NCI-H128 (cell line): ENCODE results near the gene PRKG2.
"Not testable (repeated sequence)": the region's sequence is repeated elsewhere in the genome, so short reads cannot be mapped to it uniquely, and the experiment has no call there.

Experiments
- DNase-seq: peaks from one replicate; lab custom pipeline; 2025; ENCODE audit not compliant: unreplicated experiment; lab: John Stamatoyannopoulos, UW

PRKG2 gene

DNA sequence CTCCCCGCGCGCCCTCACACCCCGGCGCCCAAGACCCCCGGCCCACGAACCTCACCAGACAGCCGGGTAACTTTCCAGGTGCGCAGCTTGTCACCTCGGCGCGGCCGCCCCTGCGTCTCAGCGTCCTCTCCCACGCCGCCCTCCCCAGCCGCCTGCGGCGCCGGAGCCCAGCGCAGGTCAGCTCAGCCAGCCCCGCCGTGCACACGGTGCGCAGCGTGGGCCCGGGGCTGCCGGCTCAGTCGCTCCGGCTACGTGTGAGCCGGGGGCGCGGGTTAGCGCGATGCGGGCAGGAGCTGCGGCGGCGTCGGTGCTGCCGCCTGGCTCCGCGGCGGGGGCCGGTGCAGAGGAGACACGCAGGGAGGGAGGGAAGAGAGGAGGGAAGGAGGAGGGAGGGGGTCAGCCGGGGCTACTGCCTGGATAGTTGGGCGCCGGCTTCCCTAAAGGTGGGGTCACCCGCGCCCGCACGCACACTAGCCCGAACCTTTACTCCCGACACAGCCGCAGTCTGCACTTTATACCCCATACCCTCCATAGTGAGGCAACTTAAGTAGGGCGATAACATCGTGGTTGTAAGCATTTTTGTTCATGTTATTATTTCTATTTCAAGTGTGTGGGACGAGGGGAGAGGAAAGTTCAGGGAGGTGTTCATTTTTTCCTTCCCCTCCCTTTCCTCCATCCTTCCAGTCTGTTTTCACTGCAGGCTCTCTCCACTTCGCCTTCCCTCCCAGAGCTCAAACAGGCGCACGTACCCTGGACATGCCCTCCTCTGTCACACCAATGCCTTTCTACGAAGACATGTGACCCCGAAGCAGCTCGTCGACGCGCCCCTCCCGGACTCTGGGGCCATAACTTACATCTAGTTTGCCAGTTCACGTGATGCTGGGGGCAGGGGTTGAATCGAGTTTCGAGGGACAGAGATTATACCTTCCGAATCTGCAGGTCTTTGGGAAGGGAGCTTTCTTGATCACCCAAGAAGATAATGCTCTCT lies at the start of gene PRKG2:
Gene PRKG2 (minus strand): TSS at position 342 of the 988 bp plus-strand sequence. CDS start 10,175 bp downstream, outside the sequence.
- DNase-seq, result no peak

DNA sequence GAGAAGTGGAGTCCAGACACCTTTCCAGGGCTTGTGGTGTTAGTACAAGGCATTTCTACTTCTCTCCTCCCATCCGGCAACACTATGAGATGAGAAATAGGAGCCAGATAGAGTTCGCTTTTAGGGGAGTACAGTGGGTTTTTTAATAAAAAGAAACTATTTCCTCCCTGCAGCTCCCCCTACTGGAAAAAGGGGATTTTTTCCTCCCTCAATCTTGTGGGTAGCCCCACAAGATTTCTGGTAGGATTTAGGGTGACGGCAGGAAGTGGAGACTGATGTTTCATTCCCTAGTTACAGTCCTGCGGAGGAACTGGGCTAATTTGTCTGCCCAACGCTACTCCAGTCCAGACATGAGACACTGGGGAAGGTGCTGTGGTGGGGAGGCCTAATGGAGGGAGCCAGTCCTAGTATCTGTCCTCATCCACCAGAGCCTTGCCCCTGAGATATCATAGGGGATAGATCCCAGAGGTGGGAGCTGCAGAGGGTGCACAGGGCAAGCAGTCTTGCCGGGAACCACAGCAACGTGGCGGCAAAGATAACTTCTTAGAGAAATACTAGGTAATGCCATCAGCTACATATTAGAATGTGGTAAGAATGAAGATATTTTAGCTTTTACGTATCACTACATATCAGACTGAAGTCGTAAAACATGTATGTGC lies 45.5 kb upstream of the PRKG2 start:
- no peak for DNase-seq

- DNase-seq, result no peak
Measured at GRCh38 chr4:81258841-81259550, 44.0 kb upstream of the PRKG2 start.

DNA sequence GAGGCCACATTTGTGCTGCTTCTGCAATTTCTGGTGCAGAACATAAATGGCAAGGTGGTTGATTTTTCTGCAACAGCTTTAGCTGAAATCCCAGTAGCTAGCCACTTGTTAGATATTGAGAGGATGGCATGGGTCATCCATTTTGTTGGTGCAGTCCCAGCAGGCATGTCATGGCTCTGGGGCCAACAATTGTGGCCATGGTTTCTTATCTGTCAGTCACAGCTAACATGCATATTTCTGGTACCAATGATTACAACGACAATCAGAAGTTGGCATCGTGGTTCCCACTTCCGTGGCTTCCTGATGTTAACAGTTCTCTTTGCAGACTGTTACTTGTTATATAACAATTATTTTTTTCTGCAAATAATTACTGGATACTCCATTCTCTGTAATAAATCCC lies 42.8 kb upstream of the PRKG2 start:
- no peak for DNase-seq

- no peak for DNase-seq
Measured at GRCh38 chr4:81257021-81257420, 42.0 kb upstream of the PRKG2 start.

GRCh38 chr4:81256059-81256970 lies 41.3 kb upstream of the PRKG2 start:
- DNase-seq, result no peak

DNA sequence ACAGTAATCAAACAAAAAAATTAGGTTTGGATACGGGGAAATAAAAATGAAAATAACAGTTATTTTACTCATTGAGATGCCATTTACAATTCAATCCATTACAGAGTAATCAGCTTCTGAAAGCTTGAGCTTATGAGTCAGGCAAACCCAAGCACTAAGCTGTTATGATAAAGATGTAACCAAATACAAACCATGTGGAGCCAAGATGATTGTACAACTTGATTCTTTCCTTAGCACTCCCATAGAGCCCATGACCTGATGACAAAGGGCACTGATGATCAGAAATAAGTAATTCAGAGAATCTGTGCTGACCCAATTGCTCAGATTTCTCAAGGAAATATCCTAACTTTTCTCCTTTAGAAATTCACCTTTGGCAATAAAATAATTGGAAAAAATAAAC lies 40.5 kb upstream of the PRKG2 start:
- no peak for DNase-seq

- DNase-seq, result no peak
Measured at GRCh38 chr4:81250430-81250829, 35.4 kb upstream of the PRKG2 start.

- no peak for DNase-seq
Measured at GRCh38 chr4:81245218-81246009, 30.4 kb upstream of the PRKG2 start.

- DNase-seq, result no peak
Measured at GRCh38 chr4:81237791-81238190, 22.8 kb upstream of the PRKG2 start.

GRCh38 chr4:81235982-81236749 lies 21.1 kb upstream of the PRKG2 start:
- no peak for DNase-seq

DNA sequence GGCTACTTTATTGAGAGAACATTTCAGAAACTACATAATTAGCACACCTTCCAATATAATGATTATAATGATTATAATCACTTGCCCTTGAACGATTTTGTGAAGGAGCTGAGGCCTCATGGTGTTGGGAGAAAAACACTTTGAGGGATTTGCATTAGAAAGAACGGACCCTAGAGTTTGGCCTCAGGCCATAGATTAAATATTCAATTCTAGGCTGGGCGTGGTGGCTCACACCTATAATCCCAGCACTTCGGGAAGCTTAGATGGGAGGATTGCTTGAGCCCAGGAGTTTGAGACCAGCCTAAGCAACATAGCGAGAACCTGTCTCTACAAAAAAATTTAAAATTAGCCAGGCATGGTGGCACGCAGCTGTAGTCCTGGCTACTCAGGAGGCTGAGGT lies 12.9 kb upstream of the PRKG2 start:
- no peak for DNase-seq

DNA sequence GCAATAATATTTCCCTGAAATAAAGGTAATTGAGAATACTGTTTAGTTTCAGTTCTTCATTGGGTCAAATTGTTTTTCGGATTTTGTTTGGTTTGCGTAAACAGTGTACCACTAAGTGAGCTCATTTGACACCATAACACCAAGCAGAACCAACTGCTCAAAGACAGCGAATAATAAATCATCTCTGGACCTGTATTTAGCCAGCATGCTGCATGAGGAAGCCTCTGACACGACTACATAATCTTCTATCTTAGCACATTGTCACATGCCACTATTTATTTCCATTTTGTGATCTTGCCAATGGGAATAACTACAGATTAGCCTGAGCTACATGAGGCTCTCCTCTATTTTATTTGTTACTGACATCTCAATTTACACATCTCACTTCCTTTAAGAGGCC lies 12.1 kb upstream of the PRKG2 start:
- DNase-seq, result no peak

- no peak for DNase-seq
Measured at GRCh38 chr4:81225252-81225651, 10.2 kb upstream of the PRKG2 start.

DNA sequence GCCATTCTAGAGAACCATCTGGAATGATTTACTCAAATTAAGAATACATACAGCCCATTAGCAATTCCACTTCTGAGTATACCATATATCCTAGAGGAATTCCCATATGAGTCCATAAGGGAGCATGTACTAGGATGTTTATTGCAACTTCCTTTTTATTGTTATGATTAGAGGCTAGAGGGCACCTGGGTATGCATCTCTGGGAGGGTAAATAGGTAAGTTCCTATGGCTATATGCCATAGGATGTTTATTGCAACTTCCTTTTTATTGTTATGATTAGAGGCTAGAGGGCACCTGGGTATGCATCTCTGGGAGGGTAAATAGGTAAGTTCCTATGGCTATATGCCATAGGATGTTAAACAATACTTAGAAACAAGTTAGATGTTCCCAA lies 7.1 kb upstream of the PRKG2 start:
- not testable (repeated sequence) for DNase-seq

DNA sequence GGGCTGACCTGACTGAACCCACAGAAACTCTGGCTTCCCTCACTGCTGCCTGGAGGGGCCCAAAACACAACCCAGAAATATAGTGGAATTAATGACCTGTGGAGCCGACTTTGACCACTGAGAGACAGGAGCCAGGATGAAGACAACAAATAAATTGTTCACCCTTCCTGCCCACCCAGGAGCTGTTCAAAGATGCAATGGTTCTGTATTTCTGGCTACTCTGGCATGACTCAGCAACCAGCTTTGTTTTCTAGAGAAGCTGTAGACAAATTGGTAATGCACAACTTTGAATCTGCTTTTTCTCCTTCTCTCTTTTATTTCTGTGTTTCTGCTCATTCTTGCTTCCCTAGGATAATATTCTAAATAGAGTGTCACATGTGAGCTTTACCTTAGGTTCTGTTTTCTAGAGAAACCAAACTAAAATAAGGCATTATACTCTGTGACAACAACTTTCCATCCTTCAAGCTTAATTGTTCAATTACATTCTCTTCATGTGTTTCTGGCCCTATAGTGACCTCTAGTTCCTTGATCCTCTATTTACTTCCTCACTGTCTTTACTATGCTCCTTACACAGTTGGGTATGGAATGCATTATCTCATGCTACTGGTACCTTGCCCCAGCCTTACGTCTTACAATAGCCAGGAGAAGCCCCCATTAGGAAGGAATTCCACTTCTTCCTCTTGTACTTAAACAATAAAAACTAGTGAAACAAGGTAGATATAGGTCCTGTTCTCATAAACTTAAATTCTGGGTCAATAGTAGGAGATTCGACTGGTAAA lies 6.5 kb upstream of the PRKG2 start:
- DNase-seq, result no peak

- DNase-seq, result no peak
Measured at GRCh38 chr4:81220271-81220670, 5.2 kb upstream of the PRKG2 start.

DNA sequence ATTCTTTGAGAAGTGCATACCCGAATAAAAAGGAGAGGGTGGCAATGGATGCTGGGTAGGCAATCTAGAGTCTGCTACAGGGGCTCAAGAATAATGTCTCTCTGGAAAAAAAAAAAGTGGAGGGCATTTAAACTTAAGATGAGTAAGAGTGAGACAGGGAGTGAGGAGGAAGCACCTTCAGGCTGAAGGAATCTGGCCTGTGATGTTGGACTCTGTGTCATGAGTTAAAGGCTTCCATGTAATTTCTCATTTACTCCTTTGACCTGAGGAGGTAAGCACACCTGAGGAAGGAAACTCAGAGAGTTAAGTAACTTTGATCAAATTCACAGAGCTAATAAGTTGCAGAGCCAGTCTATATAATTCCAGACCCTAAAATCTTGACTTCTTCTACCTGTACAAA lies 3.2 kb upstream of the PRKG2 start:
- DNase-seq, result no peak
